MM.1S (cell line): ENCODE measurements around the gene EIF4G1.

ENCODE experiments used
- CTCF ChIP-seq: fragments of 300-600 bp; sonication (generic); IDR thresholded peaks from 2 replicates; pipeline ENCODE4 v1.5.1; 2016; ENCODE audit warnings: antibody characterized with exemption, low read length, mixed read lengths
- EZH2 ChIP-seq: fragments of 300-600 bp; sonication (generic); optimal IDR thresholded peaks from 2 replicates; pipeline ENCODE3; 2017; ENCODE audit warnings: low read depth, mild to moderate bottlenecking, antibody characterized with exemption, low read length, mixed read lengths
- EZH2phosphoT487 ChIP-seq: fragments of 300-600 bp; sonication (generic); IDR thresholded peaks from 2 replicates; pipeline ENCODE4 v1.6.1; 2018; ENCODE audit warnings: antibody characterized with exemption, low read length

GRCh38 chr3:184358921-184359350, 44.5 kb downstream of the EIF4G1 start:
- TF ChIP-seq CTCF (no peak), EZH2 (no peak), EZH2phosphoT487 (no peak)
